GM10266 (cell line): ENCODE data around the gene GMPR2.
A peak's percentile ranks its signal among the peaks of the same experiment; 100 is the strongest.
"Not testable (repeated sequence)": the region's sequence is repeated elsewhere in the genome, so short reads cannot be mapped to it uniquely, and the experiment has no call there.

Experiments
- DNase-seq: peaks from one replicate; pipeline ENCODE4 v3.0.0; 2012; ENCODE audit errors: extremely low spot score
- CTCF ChIP-seq: IDR thresholded peaks from 2 replicates; pipeline ENCODE4 v1.5.1; 2012; ENCODE audit warnings: mild to moderate bottlenecking, low read depth; ENCODE audit not compliant: control insufficient read depth, insufficient read depth; ENCODE audit errors: missing control alignments

The GMPR2 gene

GRCh38 chr14:24194873-24195185 lies 37.9 kb upstream of the GMPR2 start:
- DNase-seq, result no peak
- no peak for TF ChIP-seq CTCF

GRCh38 chr14:24195186-24196070 lies 37.3 kb upstream of the GMPR2 start, which contains the start of gene TM9SF1:
Gene TM9SF1, minus strand, starts transcription at chr14:24195441. Its CDS starts 422 bp downstream, at chr14:24195019.
- peak; percentile 92 for DNase-seq
- TF ChIP-seq CTCF, result no peak

GRCh38 chr14:24196071-24197055 lies 36.4 kb upstream of the GMPR2 start:
- peak; percentile 62 for DNase-seq
- TF ChIP-seq CTCF, result no peak

- no peak for TF ChIP-seq CTCF
- DNase-seq, result no peak
These were observed 35.7 kb upstream of the GMPR2 start for GRCh38 chr14:24197056-24197450.

GRCh38 chr14:24198814-24199524 lies 33.8 kb upstream of the GMPR2 start:
- no peak for DNase-seq
- no peak for TF ChIP-seq CTCF

GRCh38 chr14:24202538-24202937 lies 30.2 kb upstream of the GMPR2 start:
- not testable (repeated sequence) for DNase-seq

- DNase-seq, result not testable (repeated sequence)
These were observed 29.4 kb upstream of the GMPR2 start for GRCh38 chr14:24203249-24203886.
